ENCODE results near the gene MYL6. TPM values are rescaled to one million over a fixed set of nuclear protein-coding genes. Genes with fewer than 3 reads are reported as not detected.

The MYL6 gene
- total and polyA plus RNA-seq, 9 donors = 782 to 3,375 (median 1,340) TPM

DNA sequence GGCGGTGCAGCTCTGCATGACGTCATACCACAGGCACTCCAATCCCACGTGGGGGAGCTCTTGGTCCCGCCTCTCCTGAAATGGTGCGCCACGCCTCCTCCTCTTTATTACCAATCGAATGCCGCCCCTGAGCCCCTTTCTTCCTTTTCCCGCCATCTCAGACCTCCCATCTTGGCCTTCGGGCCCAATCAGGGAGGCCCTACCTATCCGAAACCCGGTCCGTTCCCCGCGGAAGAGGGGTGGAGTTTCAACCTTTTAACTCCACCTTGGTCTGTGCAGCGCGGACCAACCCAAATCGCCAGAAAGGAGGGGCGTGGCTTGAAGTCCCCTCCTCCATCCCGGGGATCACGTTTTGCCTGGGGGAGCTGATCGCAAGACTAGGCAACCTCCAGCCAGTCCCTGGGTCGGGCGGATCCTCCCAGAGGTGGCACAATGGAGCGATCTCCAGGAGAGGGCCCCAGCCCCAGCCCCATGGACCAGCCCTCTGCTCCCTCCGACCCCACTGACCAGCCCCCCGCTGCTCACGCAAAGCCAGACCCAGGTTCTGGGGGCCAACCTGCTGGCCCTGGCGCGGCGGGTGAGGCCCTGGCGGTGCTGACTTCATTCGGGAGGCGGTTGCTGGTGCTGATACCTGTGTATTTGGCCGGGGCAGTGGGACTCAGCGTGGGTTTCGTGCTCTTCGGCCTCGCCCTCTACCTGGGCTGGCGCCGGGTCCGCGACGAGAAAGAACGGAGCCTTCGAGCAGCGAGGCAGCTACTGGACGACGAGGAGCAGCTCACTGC lies 30.1 kb upstream of the MYL6 start, which contains the start of gene ESYT1:
Gene ESYT1, plus strand, starts transcription at position 380 of the 782 bp plus-strand sequence. Its CDS starts 53 bp downstream, at position 433.
- TF ChIP-seq EP300 (IDR thresholded peaks at IDR 0.05) (peak; percentile 48), POLR2A (IDR thresholded peaks at IDR 0.05) (peak; percentile 96)
- TF ChIP-seq, protein P1, sequence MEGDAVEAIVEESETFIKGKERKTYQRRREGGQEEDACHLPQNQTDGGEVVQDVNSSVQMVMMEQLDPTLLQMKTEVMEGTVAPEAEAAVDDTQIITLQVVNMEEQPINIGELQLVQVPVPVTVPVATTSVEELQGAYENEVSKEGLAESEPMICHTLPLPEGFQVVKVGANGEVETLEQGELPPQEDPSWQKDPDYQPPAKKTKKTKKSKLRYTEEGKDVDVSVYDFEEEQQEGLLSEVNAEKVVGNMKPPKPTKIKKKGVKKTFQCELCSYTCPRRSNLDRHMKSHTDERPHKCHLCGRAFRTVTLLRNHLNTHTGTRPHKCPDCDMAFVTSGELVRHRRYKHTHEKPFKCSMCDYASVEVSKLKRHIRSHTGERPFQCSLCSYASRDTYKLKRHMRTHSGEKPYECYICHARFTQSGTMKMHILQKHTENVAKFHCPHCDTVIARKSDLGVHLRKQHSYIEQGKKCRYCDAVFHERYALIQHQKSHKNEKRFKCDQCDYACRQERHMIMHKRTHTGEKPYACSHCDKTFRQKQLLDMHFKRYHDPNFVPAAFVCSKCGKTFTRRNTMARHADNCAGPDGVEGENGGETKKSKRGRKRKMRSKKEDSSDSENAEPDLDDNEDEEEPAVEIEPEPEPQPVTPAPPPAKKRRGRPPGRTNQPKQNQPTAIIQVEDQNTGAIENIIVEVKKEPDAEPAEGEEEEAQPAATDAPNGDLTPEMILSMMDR (IDR thresholded peaks at IDR 0.05) = peak in 1 of 3 donors; percentile 38
- peak within 1 kb of the TSS; percentile 63 for H3K4me3 ChIP-seq
- H3K9me3 ChIP-seq = no peaks in the 10 kb centered on the region
- H3K4me1 ChIP-seq (ENCODE audit: insufficient read depth) = peaks cover 9% of the 10 kb centered on the region
- H3K27ac ChIP-seq = peak within 1 kb of the TSS; percentile 78 to 90
- no peaks in the 10 kb centered on the region for H3K27me3 ChIP-seq
- DNase-seq = peak; percentile 97 to 99 (median 98)
- H3K36me3 ChIP-seq = no peaks in the 10 kb centered on the region
- WGBS, 3 donors = 0 to 1% (median 0%) methylated on average over 37 to 49 of the region's 49 CpGs
- intact Hi-C loops (cut with DNase I) = loop anchor here in 3 of 4 donors (2.0 to 10.0 kb wide), 4 partner anchors 31 to 337 kb away; partner anchors contain the start of genes NABP2 (in 2 of the 3), RNF41 (in 2 of the 3), SPRYD4 (in 2 of the 3) and MYL6 (in 1 of the 3)

DNA sequence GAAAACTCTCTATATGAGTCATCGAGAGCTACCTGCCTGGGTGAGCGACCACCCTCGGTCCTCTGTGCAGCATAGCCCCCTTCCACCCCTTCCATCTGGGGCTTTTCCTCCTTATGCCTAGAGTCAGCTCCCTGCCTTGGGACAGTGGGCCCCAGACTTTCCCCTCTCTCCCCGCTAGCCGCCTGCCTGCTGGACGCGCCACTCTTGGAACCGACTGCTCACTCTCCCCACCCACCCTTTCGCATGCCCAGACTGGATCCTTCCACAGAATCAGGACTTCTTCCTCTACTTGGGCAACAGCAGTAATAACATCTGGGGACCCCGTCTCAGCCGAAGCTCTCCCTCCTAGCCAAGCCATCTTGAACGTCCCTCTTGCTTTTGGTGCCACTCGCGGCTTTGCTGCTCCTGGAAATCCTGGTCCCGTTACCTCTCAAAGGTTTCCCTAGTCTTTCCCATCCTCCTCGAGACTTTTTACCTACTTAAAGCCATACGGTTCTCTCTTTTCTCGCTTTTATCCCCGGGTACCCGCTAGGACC lies 29.4 kb upstream of the MYL6 start:
- peak in 3 of 5 donors; percentile 51 to 67 (median 57) for DNase-seq
- Histone ChIP-seq H3K4me3 (peak overlapping the region; percentile 63), H3K4me1 (ENCODE audit: insufficient read depth) (peaks cover 9% of the 10 kb centered on the region), H3K27ac (peak overlapping the region; percentile 78 to 90), H3K27me3 (no peaks in the 10 kb centered on the region), H3K9me3 (no peaks in the 10 kb centered on the region), H3K36me3 (no peaks in the 10 kb centered on the region)
- TF ChIP-seq, protein P1 (IDR thresholded peaks at IDR 0.05) = no peak
- TF ChIP-seq POLR2A (IDR thresholded peaks at IDR 0.05) (no peak), EP300 (IDR thresholded peaks at IDR 0.05) (no peak)
- WGBS, 3 donors = 0 to 1% (median 0%) methylated on average over 20 of the region's 20 CpGs
- intact Hi-C loops (cut with DNase I) = loop anchor here in 3 of 4 donors (2.0 to 10.0 kb wide), 3 partner anchors 60 to 336 kb away; partner anchors contain the start of genes NABP2 (in 2 of the 3), RNF41 (in 2 of the 3), SPRYD4 (in 2 of the 3) and SMARCC2 (in 1 of the 3)

DNA sequence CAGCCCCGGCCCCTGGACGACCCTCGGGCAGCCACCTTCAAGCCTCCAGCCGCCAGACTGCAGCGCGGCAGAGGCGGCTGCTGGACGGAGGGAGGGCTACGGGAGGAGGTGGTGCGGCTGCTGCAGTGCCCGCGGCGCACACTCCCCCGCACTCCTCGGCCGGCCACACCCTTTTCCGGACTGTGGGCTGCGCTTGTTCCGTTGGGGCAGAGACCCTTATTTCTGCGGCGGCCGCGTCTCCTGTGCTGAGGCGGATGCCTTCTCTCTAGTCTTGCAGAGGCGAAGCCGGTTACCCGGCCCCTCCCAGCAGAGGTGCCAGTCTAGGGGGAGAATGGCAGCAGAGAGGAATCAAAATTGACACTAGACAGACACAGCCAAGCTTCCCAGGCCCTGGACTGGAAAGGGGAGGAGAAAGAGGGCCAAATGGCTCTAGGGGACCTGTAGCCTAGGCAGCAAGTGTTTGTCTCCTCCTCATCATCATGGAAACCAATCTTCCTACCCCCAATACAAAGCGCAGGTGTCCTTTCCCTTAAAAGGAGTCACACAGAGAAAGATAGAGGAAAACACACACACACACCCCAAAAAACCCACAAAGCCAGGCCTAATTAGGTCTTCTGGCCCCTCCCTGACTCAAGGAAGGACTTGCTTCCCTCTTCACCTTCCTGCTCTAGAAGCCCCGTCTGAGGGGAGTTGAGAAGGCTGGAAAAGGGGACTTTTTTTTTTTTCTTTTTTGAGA lies 28.8 kb upstream of the MYL6 start:
- Histone ChIP-seq H3K27me3 (no peaks in the 10 kb centered on the region), H3K9me3 (no peaks in the 10 kb centered on the region), H3K36me3 (no peaks in the 10 kb centered on the region), H3K4me3 (peak overlapping the region; percentile 63), H3K4me1 (ENCODE audit: insufficient read depth) (peaks cover 9% of the 10 kb centered on the region), H3K27ac (peak overlapping the region; percentile 78 to 90)
- TF ChIP-seq EP300 (IDR thresholded peaks at IDR 0.05) (no peak), POLR2A (IDR thresholded peaks at IDR 0.05) (peak; percentile 20)
- TF ChIP-seq, protein P1 (IDR thresholded peaks at IDR 0.05) = peak in 1 of 3 donors; percentile 10
- peak; percentile 74 to 84 (median 74) for DNase-seq
- intact Hi-C loops (cut with DNase I) = loop anchor here in 3 of 4 donors (2.0 to 10.0 kb wide), 3 partner anchors 59 to 335 kb away; partner anchors contain the start of genes NABP2 (in 2 of the 3), RNF41 (in 2 of the 3), SPRYD4 (in 2 of the 3) and SMARCC2 (in 1 of the 3)
- 2% methylated on average over 29 of the region's 29 CpGs for WGBS, 3 donors

Measured in ovary (tissue), 9 donors.